Transverse colon (tissue), 3 donors: ENCODE measurements around the gene UNC13A.

Source experiments
- CTCF ChIP-seq, 5 experiments: fragments of 200-600 bp in 3 of 5; fragments of 450-650 bp in 2 of 5; sonication (generic) in 3 of 5; IDR thresholded peaks; 1 replicate in 2 of 5; 2 replicates in 3 of 5; pipeline ENCODE4 v1.5.1; 2016 to 2017; ENCODE audit warnings: antibody characterized with exemption in 5 of 5, inconsistent platforms in 3 of 5, mild to moderate bottlenecking in 2 of 5, moderate library complexity in 1 of 5
- EP300 ChIP-seq: sonication (generic); formaldehyde crosslinking; IDR thresholded peaks from one replicate; pipeline ENCODE4 v1.6.1; 2017; ENCODE audit warnings: antibody characterized with exemption, low read depth

GRCh38 chr19:17598953-17599352, 89.2 kb downstream of the UNC13A start:
- TF ChIP-seq EP300: no peak
- no peak for TF ChIP-seq CTCF (IDR thresholded peaks at IDR 0.05)
